ENCODE data around the gene SPATA46.
A peak's percentile ranks its signal among the peaks of the same experiment; 100 is the strongest.
"Not testable (repeated sequence)": the region's sequence is repeated elsewhere in the genome, so short reads cannot be mapped to it uniquely, and the experiment has no call there.

The SPATA46 gene

GRCh38 chr1:162376691-162377090 lies at the start of gene SPATA46:
TSS of gene SPATA46 (minus strand) at chr1:162376854. CDS start at chr1:162376790, 64 bp downstream.
- DNase-seq: no peak

GRCh38 chr1:162422662-162423375 lies 46.2 kb upstream of the SPATA46 start:
- no peak for DNase-seq

- no peak for DNase-seq
Observed at GRCh38 chr1:162421258-162422164, 44.9 kb upstream of the SPATA46 start.

- DNase-seq: no peak
Observed at GRCh38 chr1:162420120-162420519, 43.5 kb upstream of the SPATA46 start.

GRCh38 chr1:162419450-162419931 lies 42.8 kb upstream of the SPATA46 start:
- DNase-seq: not testable (repeated sequence)

GRCh38 chr1:162418584-162418983 lies 41.9 kb upstream of the SPATA46 start:
- DNase-seq: not testable (repeated sequence)

- DNase-seq: no peak
Observed at GRCh38 chr1:162417650-162418049, 41.0 kb upstream of the SPATA46 start.

GRCh38 chr1:162416909-162417308 lies 40.3 kb upstream of the SPATA46 start:
- DNase-seq: no peak

GRCh38 chr1:162416215-162416614 lies 39.6 kb upstream of the SPATA46 start:
- no peak for DNase-seq

GRCh38 chr1:162412002-162412401 lies 35.3 kb upstream of the SPATA46 start, which contains the start of gene SH2D1B:
TSS of gene SH2D1B (minus strand) at chr1:162412136. CDS start at chr1:162412016, 120 bp downstream.
- no peak for DNase-seq

- no peak for DNase-seq
Observed at GRCh38 chr1:162407539-162407938, 30.9 kb upstream of the SPATA46 start.

- DNase-seq: no peak
Observed at GRCh38 chr1:162406811-162407210, 30.2 kb upstream of the SPATA46 start.

- no peak for DNase-seq
Observed at GRCh38 chr1:162405800-162406199, 29.1 kb upstream of the SPATA46 start.

- no peak for DNase-seq
Observed at GRCh38 chr1:162404550-162405160, 28.0 kb upstream of the SPATA46 start.

GRCh38 chr1:162400790-162401355 lies 24.2 kb upstream of the SPATA46 start:
- no peak for DNase-seq

GRCh38 chr1:162398999-162399580 lies 22.4 kb upstream of the SPATA46 start:
- no peak for DNase-seq

- DNase-seq: no peak
Observed at GRCh38 chr1:162397943-162398560, 21.4 kb upstream of the SPATA46 start.

GRCh38 chr1:162397039-162397448 lies 20.4 kb upstream of the SPATA46 start:
- DNase-seq: no peak

- DNase-seq: no peak
Observed at GRCh38 chr1:162396201-162396906, 19.7 kb upstream of the SPATA46 start.

- DNase-seq: peak; percentile 6
Observed at GRCh38 chr1:162391790-162392563, 15.3 kb upstream of the SPATA46 start.

Measured in CD4-positive, alpha-beta T cell treated with Interleukin-17A for 4 hours (primary cell).